NCI-H2196 treated with DMSO at 0.1 percent for 48 hours (cell line): ENCODE data around the gene MBTPS1.
A peak's percentile ranks its signal among the peaks of the same experiment; 100 is the strongest.

Experiments
- DNase-seq: peaks from one replicate; lab custom pipeline; 2025; ENCODE audit not compliant: unreplicated experiment; lab: John Stamatoyannopoulos, UW

The MBTPS1 gene

DNA sequence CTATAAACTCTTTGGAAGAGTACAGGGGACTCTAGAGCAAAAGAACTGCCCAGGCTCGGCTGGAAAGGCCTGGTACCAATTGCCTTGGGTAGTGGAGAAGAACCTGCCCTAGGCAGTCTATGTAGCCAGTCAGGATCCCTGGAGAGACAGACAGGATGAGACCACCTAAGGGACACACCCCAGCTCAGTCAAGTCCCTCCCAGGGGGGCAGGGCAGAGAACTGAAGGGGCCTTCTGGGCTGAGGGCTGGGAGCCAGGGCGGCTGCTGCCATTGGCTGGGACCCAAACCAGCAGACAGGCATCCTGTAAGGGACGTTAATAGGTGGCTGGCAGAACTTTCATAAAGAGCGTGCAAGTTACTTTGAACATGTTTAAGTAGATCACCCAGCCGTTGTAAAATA, 61.4 kb downstream of the MBTPS1 start:
- no peak for DNase-seq

DNA sequence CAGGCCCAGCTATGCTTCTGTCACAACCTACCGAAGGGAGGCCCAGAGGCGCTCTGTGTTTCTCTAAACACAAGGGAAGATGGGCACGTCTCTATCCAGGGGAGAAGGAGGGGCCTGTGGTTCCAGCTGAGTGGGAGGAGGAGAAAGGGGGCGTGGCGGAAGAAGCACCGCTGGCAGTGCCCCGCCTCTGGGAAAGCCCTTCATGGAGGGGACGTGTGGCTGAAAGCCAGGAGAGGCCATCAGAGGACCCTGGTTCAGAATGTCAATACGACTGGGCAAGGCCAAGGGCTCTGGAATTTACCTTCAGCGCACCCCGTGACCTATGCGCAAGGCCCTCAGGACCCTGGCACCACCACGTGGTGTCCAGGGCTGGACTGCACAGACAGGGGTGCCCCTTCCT, 61.8 kb downstream of the MBTPS1 start:
- no peak for DNase-seq

DNA sequence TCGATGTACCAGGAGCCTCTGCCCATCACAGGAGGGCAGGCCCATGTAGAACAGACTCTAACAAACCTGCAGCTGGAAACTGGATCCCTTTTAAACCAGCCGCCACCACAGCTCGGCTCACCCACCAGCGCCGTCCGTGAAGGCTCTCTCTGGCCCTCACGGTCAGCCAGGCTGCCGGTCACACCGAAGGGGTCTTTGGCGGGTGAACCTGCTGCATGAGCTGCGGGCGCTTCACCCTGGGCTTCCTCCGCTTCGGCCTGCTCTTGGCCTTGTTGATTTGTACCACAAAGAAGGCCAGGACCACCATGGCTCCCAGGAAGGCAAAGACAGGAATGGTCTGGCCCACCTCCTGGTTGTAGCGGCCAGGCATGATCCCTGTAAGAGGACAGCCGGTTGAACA, 62.5 kb downstream of the MBTPS1 start:
- no peak for DNase-seq

DNA sequence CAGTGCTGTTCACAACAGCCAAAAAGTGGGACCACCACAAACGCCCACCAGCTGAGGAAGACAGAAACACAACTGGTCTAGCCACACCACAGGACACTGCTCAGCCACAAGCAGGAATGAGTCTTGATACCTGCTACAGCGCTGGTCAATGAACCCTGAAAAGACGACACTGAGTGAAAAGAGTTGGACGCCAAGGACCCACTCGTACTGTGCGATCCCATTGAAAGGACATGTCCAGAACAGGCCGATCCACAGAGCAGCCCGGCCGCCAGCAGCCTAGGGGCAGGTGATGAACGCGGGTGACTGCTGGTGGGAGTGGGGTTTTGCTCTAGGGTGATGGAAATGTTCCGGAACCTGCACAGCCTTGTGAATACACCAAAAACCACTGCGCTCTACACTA, 63.5 kb downstream of the MBTPS1 start:
- DNase-seq: no peak

DNA sequence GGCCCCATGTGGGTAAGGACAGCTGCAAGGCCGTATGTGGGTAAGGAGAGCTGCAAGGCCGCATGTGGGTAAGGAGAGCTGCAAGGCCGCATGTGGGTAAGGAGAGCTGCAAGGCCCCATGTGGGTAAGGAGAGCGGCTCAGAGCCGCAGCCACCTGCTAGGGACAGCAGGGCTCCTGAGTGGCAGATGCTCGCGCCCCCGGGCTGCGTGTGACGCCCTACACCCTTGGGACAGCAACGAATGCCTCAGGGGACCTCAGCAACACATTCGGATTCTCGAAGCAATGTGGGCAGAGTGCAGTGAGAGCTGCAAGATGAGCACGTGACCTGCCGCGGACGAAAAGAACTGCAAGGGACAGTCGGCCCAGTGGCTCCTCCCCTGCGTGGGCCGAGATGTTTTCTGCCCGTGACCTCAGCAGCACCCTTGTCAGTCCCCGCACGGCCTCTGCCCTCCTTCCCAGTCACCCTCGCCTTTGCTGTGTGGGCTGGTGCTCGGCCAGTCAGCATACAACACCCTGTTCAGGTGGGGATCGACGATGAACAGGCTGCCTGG, 64.6 kb downstream of the MBTPS1 start:
- no peak for DNase-seq

- DNase-seq: no peak
These were observed 66.4 kb downstream of the MBTPS1 start for GRCh38 chr16:84050316-84050715.

DNA sequence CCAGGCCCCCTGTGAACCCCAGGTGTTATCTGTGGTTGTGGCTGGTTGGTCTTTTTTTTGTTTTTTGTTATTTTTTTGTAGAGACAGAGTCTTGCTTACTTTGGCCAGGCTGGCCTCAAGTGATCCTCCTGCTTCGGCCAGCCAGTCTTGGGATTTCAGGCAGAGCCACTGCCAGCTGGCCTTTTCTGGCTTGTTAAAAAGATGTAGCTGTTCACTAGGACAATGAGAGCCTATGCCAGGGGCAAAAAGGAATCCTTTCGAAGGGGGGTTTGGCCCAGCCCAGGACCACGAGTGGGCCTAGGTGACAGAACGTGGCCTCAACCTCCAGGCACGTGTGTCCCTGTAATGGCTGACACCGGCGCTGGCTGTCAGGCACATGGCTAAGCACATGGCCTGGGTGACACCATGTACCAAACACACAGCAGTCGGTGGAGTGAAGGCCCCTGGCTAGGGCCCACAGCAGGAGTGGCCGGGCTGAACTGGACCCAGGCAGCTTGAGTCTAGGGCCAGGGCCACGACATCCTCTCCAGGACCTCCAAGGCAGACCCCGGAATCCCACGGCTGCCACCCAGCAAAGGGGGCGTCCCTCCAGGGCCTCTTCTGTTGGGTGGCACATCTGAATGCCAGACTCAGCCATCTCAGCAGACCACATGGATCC, 67.2 kb downstream of the MBTPS1 start:
- DNase-seq: no peak

DNA sequence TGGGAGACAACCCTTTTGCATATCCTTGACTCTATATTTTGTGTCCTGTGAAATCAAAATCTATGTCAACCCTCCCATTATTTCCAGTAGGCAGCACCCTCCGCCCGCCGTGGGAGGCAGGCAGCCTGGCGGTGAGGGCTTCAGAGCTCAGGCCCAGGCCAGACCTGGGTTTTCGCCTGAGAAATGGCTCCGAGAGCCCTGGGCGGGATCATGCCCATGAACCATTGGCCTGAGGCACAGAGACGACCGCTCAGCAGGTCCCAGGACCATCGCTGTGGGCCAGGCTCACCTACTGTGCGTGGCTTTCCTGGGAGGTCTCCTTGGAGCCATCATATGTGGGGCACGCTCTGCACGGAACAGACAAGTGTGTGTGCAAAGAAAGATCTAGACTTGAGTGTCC, 67.9 kb downstream of the MBTPS1 start:
- DNase-seq: no peak

GRCh38 chr16:84048270-84048669, 68.5 kb downstream of the MBTPS1 start:
- DNase-seq: no peak

DNA sequence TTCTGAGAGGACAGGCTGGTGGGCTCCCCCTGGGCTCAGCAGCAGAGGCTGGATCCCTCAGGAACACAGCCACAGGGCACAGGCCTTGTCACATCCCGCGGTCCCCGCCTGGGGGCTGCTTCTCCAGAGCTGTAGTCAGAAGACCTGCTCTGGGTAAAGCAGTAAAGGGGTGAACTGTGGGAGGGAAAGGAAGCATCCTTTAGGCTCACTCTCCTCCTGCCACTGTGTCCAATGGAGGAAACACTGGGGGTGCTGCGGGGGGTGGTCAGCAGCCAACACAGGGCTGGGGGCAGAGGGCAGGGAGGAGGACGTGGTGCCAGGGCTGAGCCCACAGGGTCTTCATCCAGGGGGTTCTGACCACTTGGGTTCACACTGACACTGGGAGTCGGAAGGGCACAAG, 69.1 kb downstream of the MBTPS1 start:
- no peak for DNase-seq

GRCh38 chr16:84047206-84047605, 69.5 kb downstream of the MBTPS1 start:
- no peak for DNase-seq

DNA sequence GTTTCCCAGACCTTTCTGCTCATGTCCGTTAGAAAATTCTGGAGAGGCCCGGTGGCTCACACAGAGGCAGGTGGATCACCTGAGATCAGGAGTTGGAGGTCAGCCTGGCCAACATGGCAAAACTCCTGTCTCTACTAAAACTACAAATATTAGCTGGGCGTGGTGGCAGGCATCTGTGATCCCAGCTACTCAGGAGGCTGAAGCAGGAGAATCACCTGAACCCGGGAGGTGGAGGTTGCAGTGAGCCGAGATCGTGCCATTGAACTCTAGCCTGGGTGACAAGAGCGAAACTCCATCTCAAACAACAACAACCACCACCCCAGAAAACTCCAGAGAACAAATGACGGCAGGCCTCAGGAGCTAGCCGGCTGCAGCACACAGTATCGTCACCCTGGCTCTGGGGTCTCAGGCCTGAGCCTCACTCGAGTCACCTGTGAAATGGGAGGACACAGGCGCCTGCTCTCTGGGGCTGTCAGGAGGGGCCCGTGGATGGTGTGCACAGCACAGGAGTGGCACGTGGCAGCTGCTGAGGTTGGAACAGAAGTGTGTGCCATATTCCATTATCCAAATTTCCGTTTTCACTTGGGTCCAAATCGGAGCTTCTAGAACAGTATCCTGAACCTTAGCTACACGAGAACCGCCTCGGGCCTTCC, 70.8 kb downstream of the MBTPS1 start:
- DNase-seq: no peak

- DNase-seq: no peak
These were observed 71.5 kb downstream of the MBTPS1 start for GRCh38 chr16:84045001-84045817.

DNA sequence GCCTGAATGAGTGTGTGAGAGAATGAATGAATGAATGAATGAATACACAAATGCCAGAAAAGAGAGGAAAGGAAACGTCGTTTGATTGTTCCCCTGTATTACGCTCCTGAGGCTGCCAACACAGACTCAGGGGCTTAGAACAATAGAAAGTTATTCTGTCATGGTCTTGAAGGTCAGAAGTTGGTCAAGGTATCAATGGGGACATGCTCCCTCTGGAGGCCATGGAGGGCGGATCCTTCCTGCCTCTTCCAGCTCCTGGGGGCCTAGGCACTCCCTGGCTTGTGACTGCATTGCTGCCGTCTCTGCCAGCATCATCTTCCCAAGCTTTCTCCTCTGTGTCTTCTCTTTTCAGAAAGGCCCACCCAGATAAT, 72.6 kb downstream of the MBTPS1 start:
- no peak for DNase-seq

DNA sequence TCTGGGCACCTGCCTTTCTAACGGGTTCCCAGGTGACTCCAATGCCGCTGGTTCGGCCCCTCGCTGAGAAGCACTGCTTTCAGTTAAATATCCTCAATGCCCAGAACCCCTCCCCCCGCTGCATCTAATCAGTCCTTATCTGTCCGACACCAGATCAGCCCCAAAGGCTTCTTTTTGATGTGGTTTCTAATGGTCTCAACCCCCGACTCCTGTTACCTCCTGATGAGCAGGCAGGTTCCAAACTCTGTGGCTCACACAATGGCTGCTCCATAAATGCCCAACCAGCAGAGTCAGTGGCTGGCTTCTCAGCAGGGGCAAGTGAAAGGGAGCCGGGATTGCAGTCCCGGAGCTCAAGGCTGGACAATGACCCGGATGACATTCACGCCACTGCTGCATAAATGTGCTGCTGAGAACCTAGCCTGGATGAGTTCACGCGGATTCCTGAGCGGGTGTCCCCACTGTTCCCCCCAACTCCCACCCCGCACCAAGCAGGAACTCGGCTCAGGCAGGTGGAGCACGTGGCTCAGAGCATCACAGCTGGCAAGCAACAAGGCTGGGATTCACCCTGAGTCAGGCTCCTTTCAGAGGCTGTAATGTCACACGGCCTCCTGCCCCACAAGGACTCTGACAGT, 73.1 kb downstream of the MBTPS1 start:
- no peak for DNase-seq

DNA sequence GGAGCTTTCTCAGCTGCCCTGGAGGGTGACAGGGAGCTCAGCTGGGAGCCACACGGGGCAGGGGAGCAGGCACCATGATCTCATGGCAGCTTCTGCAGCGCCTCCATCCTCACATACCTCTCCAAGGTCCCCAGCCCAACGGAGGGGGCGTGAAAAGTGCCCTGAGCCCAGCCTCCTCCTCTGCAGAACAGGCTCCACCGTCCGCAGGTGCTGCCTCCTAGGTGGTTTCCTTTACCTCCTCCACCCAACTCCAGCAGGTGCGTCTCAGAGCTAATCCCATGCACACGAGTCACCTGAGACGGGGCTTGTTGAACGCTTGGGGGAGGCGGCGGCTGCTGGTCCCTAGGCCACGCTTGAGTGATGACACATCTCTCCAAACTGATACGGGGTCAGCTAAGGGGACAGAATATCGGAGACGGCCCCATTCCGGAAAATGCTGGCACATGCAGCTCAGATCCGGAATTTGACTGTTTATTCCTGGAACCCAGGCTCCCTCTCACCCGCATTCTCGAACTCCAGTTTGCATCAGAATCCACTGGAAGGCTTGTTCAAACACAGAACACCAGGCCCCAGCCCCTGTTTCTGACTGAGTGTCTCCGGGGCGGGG, 73.8 kb downstream of the MBTPS1 start:
- peak; percentile 81 for DNase-seq

DNA sequence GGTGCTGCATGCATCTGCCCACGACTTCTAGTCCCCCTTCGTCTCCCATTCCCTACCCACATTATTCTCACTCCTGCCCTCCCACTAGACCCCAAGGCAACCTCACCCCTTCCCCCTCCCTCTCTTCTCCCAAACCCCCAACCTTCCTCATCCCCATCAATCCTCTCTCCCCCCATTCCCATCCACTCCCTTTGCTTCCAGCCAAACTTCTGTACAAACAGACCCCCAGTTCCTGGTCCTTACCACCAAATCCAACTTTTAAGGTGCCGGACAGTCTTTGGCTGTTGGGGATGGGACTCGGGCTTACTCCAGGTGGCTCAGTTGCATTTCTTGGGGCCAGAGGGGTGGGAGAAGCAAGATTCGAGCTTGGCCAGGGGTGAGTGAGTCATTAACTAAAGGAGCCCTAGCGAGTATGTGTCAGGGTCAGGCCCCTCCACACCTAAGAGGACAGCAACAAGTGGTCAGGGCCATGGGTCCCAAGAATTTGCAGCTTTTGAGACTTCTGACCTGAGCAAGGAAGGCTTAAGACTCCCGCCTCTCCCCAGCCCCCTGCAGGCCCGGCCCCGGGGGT, 74.3 kb downstream of the MBTPS1 start, which contains the start of gene SLC38A8:
Gene SLC38A8 (minus strand): TSS at position 488 of the 571 bp plus-strand sequence. CDS start 638 bp downstream, outside the sequence.
- DNase-seq: no peak

GRCh38 chr16:84041881-84042280, 74.9 kb downstream of the MBTPS1 start:
- no peak for DNase-seq

DNA sequence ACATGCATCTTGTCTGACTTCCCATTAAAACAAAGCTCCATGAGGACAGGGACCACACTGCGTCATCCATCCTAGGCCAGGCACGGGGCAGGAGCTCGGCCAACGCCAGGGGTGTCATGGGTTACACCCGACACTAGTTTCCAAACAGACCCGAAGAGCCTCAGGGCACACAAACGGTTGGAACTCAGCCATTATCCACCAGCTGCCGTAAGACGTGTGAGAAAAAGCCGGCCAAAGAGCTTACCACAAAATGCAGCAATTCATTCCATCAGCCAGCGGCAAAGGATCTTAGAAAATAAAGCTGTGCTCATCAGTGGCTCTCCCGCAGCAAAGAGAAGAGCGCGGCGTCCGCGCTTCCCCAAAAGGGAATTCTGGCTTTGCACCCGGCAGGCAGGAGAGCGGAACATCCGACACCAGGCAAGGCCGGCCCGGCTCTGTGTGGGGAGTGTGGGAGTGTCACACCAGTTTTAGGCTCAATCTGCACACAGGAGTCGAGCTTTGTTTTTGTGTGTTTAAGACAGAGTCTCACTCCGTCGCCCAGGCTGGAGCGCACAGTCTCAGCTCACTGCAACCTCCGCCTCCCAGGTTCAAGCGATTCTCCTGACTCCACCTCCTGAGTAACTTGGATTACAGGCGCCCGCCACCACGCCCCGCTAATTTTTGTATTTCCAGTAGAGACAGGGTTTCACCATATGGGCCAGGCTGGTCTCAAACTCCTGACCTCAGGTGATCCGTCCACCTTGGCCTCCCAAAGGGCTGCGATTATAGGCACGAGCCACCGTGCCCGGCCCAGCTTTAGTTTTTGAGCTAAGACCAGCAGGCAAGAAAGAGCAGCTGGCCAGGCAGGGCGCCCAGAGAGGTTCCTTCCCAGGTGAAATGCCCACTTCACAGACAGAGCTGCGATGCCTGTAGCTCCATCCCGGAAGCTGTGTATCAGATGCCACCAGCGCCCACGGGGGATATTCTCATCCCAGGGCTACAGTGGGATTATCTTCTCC, 75.6 kb downstream of the MBTPS1 start:
- DNase-seq: no peak
